Left ventricle myocardium superior (tissue), 1 donor: Measurements from ENCODE around the gene GPR137. TPM values are rescaled to one million over a fixed set of nuclear protein-coding genes. Genes with fewer than 3 reads are reported as not detected.
A peak's percentile ranks its signal among the peaks of the same experiment; 100 is the strongest.

Experiments
- ATAC-seq: fragments of 200-7000 bp; cut with Tn5 transposase; one replicate; pipeline ENCODE4 v1.9.1; 2020; ENCODE audit warnings: mild to moderate bottlenecking, moderate library complexity
- DNase-seq: peaks from one replicate; pipeline ENCODE4 v3.0.0-alpha.2; 2020
- intact Hi-C: fragments of 100-400 bp; cut with micrococcal nuclease; formaldehyde crosslinking; loops from one replicate; pipeline ENCODE4 v1.11.0; 2022
- total RNA-seq: library from RNA; stranded (reverse); fragmentation: NEBNext Ultra II Directional; extraction: Animal tissue kit (Norgen Biotek cat#: 25700); gene quantifications from one replicate; pipeline ENCODE4 v1.2.1, GENCODE V29; 2021
- donor health status: DM: no; HTN: yes; CAD: no; lungs with severe emphysema.

The GPR137 gene
- total RNA-seq, 1 donor from 2014 or later = 33.6 TPM

DNA sequence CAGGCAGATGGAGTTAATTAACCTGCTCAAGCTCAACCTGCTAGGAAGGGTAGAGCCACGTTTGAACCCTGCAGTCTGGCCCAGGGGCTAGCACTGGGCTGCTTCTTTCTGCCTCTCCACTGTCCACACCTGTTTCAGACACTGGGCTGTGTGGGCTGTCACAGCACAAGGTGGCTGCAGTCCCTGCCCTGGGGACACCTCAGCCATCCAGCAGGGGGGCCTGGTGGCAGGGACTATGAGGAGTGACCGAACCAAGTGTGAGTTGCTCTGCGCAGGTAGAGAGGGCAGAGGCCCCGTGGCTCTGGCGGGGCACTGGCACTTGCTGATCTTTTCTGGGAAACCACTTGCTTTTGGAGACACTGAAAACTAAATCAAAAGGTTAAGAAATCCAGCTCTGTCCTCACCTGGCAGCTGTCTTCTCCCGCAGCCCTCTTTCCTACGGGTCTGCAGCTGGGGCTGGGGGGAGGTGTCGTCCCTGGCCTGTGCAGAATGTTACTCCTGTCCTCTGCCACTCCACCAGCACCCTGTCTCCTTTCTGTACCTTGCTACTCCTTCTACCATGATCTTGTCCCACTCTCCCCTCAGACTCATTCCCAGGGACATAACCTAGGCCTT, 7.0 kb upstream of the GPR137 start:
- DNase-seq (no peak), ATAC-seq (no peak)
- intact Hi-C loops = no loop called here

DNA sequence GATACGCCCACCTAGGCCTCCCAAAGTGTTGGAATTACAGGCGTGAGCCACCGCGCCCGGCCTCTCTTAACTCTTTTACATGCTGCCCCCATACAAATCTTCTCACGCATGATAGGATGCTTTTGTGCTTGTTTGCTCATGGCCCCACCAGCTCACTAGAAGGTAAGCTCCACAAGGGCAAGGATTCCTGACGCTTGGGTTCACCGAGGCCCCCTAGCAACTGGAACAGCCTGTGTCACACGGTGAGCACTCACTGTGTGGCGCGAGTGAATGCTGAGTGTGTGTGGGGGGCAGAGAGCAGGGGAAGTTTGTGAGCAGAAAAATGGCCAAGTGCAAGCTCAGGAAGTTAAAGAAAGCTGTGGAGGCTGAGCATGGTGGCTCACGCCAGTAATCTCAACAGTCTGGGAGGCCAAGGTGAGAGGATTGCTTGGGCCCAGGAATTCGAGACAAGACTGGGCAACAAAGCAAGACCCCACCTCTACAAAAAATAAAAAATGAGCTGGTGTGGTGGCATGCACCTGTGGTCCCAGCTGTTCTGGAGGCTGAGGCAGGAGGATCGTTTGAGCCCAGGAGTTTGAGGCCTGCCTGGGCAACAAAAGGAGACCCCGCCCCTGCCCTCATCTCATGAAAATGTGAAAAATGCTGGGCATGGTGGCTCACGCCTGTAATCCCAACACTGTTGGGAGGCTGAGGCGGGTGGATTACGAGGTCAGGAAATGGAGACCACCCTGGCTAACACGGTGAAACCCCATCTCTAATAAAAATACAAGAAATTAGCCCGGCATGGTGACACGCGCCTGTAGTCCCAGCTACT, 3.5 kb upstream of the GPR137 start:
- intact Hi-C loops = no loop called here
- no peak for ATAC-seq
- DNase-seq = no peak

DNA sequence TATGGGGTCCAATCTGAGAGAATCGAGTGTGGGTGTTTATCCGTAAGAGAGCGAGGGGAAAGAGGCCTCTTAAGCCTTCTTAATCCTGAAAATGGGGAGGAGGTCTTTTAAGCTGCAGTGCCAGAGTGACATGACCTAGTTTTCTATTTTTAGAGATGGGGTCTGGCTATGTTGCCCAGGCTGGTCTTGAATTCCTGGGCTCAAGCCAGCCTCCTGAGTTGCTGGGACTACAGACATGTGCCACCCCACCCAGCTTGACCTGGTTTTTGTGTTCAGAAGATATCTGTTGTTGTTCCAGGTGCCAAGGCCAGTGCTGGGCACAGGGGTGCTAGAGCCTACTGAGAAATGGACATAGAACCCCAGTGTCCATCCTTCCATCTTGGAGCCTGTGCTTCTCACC, 2.6 kb upstream of the GPR137 start:
- intact Hi-C loops = no loop called here
- no peak for ATAC-seq
- DNase-seq = no peak

DNA sequence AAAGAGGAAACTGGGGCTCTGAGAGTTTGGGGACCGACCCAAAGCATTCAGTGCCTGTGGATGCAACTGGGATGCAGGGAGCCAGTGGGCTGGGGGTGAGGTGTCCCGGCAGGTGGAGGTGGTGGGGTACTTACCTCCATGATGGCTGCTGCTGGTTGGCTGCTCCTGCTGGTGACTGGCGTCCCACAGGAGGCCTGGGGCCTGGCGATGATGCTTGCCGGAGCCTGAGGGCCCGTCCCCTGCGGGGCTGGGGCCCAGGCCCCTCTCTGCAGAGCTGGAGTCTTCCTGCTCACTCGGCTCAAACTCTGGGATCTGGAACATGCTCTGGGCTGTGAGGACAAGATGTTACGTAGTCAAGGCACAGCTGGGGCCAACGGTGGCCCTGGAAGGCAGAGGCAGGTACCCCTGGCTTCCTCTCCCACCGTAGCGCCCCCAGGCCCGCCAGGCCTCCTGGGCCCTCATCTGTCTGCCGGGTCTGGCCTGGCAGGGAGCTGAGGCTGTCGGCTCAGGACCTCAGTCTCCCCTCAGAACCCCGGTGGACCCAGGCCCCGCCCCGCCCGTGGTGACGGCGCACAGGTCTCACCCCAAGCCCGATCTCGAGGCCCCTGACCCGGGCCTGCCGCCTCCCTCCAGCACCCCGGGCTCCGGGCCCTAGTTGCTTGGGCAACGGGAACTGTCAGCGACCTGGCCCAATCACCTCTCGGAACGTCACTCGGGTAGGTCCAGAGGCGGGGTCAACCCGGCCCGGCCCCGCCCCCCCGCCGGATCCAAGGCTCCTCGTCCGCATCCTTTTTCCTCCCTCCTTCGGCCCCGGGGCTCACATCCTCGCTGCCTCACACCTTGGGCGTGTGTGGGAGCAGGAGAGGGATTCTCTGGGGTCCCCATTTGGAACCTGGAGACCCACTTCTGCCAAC, 1.3 kb upstream of the GPR137 start, which contains the start of gene BAD:
Gene BAD, minus strand, starts transcription at position 618 of the 914 bp plus-strand sequence. Its CDS starts 297 bp downstream, at position 321.
- peak; percentile 97 for DNase-seq
- intact Hi-C loops = no loop called here
- ATAC-seq = peak; percentile 90

DNA sequence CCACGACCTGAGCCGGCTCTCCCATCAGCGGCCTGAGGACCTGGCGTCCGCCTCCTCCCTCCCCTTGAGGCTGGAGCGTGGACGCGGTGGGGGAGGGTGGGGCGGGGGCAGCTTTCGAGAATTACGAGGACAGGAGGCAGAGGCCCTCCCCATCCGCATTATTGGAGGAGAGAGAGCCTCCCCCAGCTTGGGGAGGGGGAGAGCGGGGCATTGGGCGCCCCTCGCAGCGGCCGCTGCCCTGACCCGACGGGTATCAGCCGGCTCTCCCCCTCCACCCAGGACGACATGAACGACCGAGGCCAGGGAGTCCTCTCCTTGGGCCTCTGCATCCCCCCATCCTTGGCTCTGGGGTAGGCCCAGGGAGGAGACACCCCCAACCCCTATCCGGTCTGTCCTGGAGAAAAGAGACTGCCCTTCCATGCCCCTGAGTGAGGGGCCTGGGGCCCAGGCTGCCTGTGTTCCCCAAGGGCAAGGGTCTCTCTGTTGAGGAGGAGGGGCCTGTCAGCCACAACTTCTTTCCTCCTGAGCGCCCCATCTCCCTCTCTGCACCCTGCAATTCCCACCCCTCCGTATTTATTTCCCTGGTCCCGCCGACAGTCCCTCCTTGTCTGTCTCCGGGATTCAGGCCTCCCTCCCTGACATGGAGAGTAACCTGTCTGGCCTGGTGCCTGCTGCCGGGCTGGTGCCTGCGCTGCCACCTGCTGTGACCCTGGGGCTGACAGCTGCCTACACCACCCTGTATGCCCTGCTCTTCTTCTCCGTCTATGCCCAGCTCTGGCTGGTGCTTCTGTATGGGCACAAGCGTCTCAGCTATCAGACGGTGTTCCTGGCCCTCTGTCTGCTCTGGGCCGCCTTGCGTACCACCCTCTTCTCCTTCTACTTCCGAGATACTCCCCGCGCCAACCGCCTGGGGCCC, 495 bp downstream of the GPR137 start:
- DNase-seq = no peak
- ATAC-seq = no peak
- intact Hi-C loops = no loop called here

DNA sequence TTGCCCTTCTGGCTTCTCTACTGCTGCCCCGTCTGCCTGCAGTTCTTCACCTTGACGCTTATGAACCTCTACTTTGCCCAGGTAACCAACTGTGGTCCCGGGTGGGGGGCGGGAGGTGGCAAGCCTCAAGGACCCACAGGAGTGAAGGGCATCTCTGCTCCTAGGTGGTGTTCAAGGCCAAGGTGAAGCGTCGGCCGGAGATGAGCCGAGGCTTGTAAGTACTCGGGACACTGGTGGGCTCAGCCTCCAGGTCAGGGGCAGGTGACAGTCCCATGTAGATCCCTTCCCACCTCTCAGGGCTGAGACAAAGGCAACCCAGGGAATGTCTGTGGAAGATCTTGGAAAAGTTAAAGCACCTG, 1.1 kb downstream of the GPR137 start:
- intact Hi-C loops = no loop called here
- DNase-seq (no peak), ATAC-seq (no peak)

DNA sequence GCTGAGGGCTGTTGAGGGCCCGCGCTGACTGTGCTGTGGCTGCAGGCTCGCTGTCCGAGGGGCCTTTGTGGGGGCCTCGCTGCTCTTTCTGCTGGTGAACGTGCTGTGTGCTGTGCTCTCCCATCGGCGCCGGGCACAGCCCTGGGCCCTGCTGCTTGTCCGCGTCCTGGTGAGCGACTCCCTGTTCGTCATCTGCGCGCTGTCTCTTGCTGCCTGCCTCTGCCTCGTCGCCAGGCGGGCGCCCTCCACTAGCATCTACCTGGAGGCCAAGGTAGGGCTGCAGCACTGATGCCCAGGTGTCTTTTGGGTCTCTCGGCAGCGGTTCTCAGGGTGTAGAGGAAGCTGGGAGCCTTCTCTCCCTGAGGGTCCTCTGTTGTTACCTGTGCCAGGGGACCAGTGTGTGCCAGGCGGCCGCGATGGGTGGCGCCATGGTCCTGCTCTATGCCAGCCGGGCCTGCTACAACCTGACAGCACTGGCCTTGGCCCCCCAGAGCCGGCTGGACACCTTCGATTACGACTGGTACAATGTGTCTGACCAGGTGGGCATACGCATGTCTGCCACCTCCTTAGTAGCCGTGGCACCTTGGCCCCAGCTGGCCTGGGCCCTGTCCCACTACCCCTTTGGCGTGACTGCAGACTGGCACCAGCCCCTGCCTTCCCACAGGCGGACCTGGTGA, 2.2 kb downstream of the GPR137 start:
- ATAC-seq (no peak), DNase-seq (no peak)
- intact Hi-C loops = no loop called here

DNA sequence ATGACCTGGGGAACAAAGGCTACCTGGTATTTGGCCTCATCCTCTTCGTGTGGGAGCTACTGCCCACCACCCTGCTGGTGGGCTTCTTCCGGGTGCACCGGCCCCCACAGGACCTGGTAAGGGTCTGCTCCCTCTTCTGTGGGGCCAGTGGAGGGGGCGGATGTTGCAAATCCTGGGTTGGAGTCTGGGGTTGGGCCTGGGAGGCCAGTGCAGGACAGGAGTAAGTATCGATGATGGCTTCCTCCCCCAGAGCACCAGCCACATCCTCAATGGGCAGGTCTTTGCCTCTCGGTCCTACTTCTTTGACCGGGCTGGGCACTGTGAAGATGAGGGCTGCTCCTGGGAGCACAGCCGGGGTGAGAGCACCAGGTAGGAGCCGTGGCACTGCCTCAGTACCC, 2.7 kb downstream of the GPR137 start:
- intact Hi-C loops = no loop called here
- DNase-seq = no peak

DNA sequence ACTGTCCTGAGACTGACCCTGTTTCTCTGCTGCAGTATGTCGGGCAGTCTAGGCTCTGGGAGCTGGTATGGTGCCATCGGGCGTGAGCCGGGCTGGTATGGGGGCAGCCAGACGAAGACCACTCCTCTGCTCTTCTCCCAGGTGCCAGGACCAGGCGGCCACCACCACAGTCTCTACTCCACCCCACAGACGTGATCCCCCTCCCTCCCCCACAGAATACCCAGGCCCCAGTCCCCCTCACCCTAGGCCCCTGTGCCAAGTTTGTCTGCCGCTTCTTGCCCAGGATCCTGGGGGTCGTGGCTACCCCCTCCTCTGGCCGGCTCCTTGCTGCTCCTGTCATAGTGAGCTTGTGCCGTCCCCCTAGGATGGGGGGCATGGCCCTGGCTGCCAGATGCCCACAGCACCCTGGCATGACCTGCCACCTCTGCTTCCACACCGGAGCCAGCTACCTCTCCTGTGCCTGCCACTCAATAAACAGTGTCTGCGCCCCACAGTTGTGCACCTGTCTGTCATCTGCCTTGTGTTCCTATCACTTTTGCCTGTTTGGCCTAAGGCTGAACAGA, 3.4 kb downstream of the GPR137 start:
- intact Hi-C loops = no loop called here
- ATAC-seq (no peak), DNase-seq (no peak)

More for the DNA sequence above, 2.7 kb downstream of the GPR137 start:
- no peak for ATAC-seq

DNA sequence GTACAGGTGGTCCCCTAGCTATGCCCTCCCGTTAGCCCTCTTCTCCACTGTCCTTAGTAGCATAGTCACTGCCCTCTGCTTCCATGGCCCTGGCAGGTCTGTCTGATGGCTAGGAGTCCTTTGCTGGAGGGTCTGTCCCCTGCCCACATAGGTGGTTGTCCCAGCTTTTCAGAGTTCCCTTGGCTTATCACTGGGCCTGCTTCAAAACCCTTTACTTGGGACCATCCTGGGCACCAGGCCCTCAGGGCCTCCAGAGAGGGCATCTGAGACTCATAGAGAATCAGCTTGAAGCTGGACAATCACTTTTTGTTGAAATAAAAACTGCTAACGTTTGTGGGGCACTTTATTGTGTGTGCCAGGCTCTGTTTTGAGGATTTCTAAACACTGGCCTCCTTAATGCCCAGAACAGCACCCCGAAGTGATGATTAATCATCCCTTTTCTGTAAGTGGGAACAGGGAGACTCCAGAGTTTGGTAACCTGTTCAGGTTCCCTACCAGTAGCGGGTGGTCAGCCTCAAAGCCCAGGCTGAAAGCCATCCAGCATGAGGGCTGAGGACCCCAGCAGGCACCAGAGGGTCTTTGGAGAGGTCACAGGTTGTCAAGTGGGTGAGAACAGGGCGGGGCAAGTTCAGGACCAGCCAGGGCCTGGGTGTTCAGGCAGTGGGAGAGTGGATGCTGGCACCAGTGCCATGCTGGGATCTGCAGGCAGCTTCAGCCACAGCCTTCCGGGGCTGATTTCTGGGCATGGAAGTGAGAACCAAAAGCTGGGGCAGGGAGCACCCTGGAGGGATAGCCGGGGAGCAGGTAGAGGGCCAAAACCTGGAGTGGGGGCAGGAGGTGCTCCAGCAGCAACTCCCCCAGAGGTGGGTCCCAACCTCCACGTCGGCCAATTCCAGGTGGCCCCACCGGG, 5.0 kb downstream of the GPR137 start:
- intact Hi-C loops = no loop called here
- no peak for ATAC-seq
- no peak for DNase-seq

DNA sequence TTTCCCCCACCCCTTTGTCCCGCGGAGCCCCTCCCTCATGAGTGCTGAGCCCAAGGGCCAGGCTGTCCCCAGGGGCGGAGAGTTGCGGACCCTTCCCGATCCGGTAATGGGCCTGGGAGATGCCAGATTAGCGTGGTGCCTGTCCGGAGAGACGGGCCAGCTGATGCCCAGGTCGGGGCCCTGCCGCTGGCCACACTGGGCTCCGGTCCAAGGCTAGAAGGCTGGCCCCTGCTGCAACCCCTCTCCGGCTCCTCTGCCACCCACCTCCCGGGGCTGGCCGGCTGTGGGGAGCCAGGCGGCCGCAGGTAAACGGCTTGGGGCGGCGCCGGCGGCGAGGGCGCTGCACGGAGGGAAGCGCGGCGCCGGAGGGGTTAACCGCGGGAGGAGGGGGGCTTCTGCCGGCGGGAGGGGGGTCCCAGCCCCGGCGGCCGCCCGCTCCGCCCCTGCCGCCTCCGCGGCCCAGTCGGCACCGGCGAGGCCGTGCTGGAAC, 5.7 kb downstream of the GPR137 start, which contains the start of gene KCNK4:
Gene KCNK4, plus strand, starts transcription at position 41 of the 490 bp plus-strand sequence. CDS start 1,717 bp downstream, outside the sequence.
- intact Hi-C loops = no loop called here
- no peak for DNase-seq
- no peak for ATAC-seq

DNA sequence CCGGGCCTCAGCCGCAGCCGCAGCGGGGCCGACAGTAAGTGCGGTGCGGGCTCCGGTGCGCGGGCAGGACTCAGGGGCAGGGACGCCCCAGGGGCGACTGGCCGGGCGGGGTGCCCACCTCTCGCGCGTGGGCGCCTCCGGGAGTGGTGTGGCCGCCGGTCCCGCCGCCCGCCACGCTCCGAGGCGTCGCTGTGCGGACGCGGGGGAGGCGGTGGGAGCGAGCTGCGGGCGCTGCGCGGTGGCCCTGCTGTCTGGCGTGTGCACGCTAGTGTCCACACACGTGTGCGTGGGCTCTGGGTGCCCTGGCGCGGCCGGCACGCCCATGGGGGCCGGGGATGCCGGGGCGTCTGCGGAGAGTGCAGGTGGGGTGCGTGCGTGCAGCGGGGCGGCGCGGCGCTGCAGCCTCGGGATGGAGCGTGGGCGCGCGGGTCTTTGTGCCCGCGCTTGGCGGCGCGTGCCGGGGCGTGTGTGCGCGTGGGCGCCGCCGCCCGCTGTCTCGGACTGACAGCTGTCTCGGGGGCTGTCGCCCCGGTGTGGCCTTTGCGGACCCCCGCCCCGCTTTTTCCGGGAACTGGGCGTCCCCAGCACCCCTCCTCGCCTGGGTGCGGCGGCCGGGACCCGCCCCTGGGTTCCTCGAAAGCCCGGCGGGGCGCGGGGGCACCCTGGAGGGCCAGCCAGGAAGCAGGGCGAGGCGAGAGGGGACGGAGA, 6.3 kb downstream of the GPR137 start:
- intact Hi-C loops = no loop called here
- ATAC-seq (no peak), DNase-seq (no peak)

DNA sequence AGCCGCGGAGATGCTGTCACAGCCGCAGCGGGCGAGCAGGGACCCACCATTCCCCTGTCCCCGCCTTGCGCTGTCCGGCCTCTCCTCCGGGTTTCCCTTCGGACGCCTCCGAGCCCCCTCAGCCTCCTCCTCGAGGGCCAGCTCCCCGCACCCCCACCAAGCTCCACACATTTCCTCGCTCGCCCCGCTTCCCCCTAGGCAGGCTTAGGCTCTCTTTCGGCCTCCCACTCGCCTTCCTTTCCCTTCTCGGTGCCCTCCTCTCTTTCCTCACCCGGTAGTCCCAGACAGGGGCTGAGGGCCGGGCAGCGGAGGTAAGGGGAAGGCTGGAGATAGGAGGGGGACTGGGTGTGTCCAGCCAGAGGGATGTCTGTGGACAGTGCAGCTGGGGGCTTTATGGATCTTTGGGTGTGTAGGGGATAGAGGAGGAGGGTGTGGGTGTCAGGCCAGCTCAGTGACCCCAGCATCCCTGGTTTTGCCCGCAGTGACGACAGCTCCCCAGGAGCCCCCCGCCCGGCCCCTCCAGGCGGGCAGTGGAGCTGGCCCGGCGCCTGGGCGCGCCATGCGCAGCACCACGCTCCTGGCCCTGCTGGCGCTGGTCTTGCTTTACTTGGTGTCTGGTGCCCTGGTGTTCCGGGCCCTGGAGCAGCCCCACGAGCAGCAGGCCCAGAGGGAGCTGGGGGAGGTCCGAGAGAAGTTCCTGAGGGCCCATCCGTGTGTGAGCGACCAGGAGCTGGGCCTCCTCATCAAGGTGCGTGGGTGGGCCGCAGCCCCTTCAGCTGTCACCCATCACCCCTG, 7.0 kb downstream of the GPR137 start:
- intact Hi-C loops = no loop called here
- ATAC-seq (no peak), DNase-seq (no peak)

DNA sequence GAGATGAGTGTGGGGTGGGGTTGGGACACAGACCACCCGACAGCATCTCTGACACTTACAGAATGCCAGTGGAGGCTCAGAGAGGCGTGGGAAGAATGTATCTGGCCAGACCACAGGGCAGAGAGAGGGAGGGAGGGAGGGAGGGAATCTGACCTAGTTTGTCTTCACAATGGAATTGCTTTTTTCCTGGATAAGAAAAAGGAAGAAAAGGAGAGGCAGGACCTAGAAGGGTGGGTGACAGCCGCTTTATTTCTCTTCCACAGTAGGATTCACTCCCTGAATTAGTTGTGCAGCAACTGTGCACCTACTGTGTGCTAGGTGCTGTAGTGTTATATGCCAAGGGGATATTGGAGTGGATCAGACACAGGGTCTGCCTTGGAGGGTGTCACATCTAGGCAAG, 9.1 kb downstream of the GPR137 start:
- intact Hi-C loops = no loop called here

DNA sequence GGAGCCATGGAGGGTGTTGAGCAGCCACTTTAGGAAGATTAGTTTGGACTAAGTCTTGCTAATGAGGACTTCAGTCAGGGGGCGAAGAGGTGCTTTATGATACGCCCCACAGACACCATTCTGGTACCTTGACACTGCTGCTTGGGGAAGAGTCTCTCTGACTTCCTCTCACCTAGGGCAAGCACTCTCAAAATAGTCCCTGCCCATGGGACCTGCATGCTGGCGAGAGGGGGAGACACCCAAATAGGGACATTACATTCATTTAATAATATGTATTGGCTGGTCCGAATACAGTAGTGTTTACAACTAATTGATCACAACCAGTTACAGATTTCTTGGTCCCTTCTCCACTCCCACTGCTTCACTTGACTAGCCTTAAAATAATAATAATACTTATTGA, 10.1 kb downstream of the GPR137 start:
- intact Hi-C loops = no loop called here
- ATAC-seq = no peak
- no peak for DNase-seq

More for the DNA sequence above, 9.1 kb downstream of the GPR137 start:
- ATAC-seq = no peak
- no peak for DNase-seq
